HepG2 (cell line): ENCODE measurements around the gene NUP107. TPM values are rescaled to one million over a fixed set of nuclear protein-coding genes. Genes with fewer than 3 reads are reported as not detected.

Experiments used
- ARID3A ChIP-seq: IDR thresholded peaks from 2 replicates; pipeline ENCODE4 v1.6.1; 2012; ENCODE audit warnings: low read depth, low read length, improper control_type of control experiment
- EEA1 ChIP-seq: sonication (generic); formaldehyde crosslinking; IDR thresholded peaks from 2 replicates; pipeline ENCODE4 v1.5.1; 2020; ENCODE audit warnings: mild to moderate bottlenecking, missing genetic modification reagents, borderline replicate concordance
- FOXA3 ChIP-seq: IDR thresholded peaks from 2 replicates; pipeline ENCODE4 v1.6.1; 2016; ENCODE audit warnings: missing genetic modification reagents, missing compliant biosample characterization
- HCFC1 ChIP-seq: fragments of 150-350 bp; IDR thresholded peaks from 2 replicates; pipeline ENCODE4 v1.6.1; 2014; ENCODE audit warnings: low read depth, low read length
- HNF1B ChIP-seq: sonication (generic); formaldehyde crosslinking; IDR thresholded peaks from 2 replicates; pipeline ENCODE4 v1.5.1; 2020; ENCODE audit warnings: mild to moderate bottlenecking, moderate library complexity, missing genetic modification reagents
- KLF6 ChIP-seq: IDR thresholded peaks from 2 replicates; pipeline ENCODE4 v1.8.0; 2016; ENCODE audit warnings: missing biosample characterization, missing genetic modification reagents
- MAFG ChIP-seq: sonication (generic); formaldehyde crosslinking; IDR thresholded peaks from 2 replicates; pipeline ENCODE4 v1.5.1; 2020; ENCODE audit warnings: mild to moderate bottlenecking, missing genetic modification reagents
- MED8 ChIP-seq: sonication (generic); formaldehyde crosslinking; IDR thresholded peaks from 2 replicates; pipeline ENCODE4 v1.8.1; 2023; ENCODE audit warnings: mild to moderate bottlenecking, missing genetic modification reagents; ENCODE audit not compliant: insufficient replicate concordance
- MTF1 ChIP-seq: sonication (generic); formaldehyde crosslinking; IDR thresholded peaks from 2 replicates; pipeline ENCODE4 v1.5.0; 2020; ENCODE audit warnings: missing genetic modification reagents
- SAP130 ChIP-seq: IDR thresholded peaks from 2 replicates; pipeline ENCODE4 v1.6.1; 2016; ENCODE audit warnings: low read depth
- ZHX2 ChIP-seq, 2 experiments: sonication (generic) in 1 of 2; formaldehyde crosslinking in 1 of 2; IDR thresholded peaks; 2 replicates each; pipeline versions ENCODE4 v1.6.1 to v1.9.0; 2014 to 2022; ENCODE audit warnings: antibody characterized with exemption in 1 of 2, borderline replicate concordance in 1 of 2, inconsistent platforms in 1 of 2, low read depth in 1 of 2, missing genetic modification reagents in 1 of 2
- ZNF263 ChIP-seq: sonication (generic); formaldehyde crosslinking; IDR thresholded peaks from 2 replicates; pipeline ENCODE4 v1.4.0; 2020; ENCODE audit warnings: missing genetic modification reagents
- ZNF282 ChIP-seq: fragments of 450-650 bp; IDR thresholded peaks from 2 replicates; pipeline ENCODE4 v1.6.1; 2018; ENCODE audit not compliant: partially characterized antibody
- ZNF33B ChIP-seq: sonication (generic); formaldehyde crosslinking; IDR thresholded peaks from 2 replicates; pipeline ENCODE4 v1.5.1; 2020; ENCODE audit warnings: mild to moderate bottlenecking, missing genetic modification reagents
- ZNF577 ChIP-seq: sonication (generic); formaldehyde crosslinking; IDR thresholded peaks from 2 replicates; pipeline ENCODE4 v1.4.0; 2020; ENCODE audit warnings: mild to moderate bottlenecking, low read depth, missing genetic modification reagents, borderline replicate concordance
- ZNF614 ChIP-seq: IDR thresholded peaks from 2 replicates; pipeline ENCODE4 v1.6.1; 2018; ENCODE audit warnings: missing biosample characterization, missing genetic modification reagents, inconsistent platforms, borderline replicate concordance
- ZNF616 ChIP-seq: sonication (generic); formaldehyde crosslinking; IDR thresholded peaks from 2 replicates; pipeline ENCODE4 v1.5.0; 2020; ENCODE audit warnings: low read depth, mild to moderate bottlenecking, missing genetic modification reagents
- ZNF652 ChIP-seq: IDR thresholded peaks from 2 replicates; pipeline ENCODE4 v1.6.1; 2016; ENCODE audit warnings: low read depth, borderline replicate concordance
- ZNF703 ChIP-seq: sonication (generic); formaldehyde crosslinking; IDR thresholded peaks from 2 replicates; pipeline ENCODE4 v1.5.1; 2020; ENCODE audit warnings: missing genetic modification reagents, mild to moderate bottlenecking, moderate library complexity, borderline replicate concordance
- polyA plus RNA-seq, 8 experiments: library from polyadenylated mRNA; depleted of rRNA in 3 of 8; stranded (reverse) in 7 of 8; unstranded in 1 of 8; fragments of >200 nt; fragmentation: Illumina TruSeq in 4 of 8; extraction: Trizol in 4 of 8; gene quantifications; 2 replicates each; pipeline versions ENCODE4 v1.2.1 to v1.2.3, GENCODE V29; 2011 to 2016; ENCODE audit warnings: low read depth in 4 of 8, missing spikeins in 1 of 8, mixed read lengths in 1 of 8; ENCODE audit not compliant: insufficient read depth in 1 of 8
- total RNA-seq, 5 experiments: library from RNA; depleted of rRNA; stranded (reverse); fragments of >200 nt; fragmentation: Illumina TruSeq; extraction: Trizol; gene quantifications; 2 replicates each; pipeline ENCODE4 v1.2.3, GENCODE V29; 2016; ENCODE audit warnings: low read depth in 1 of 5

Gene NUP107
- total and polyA plus RNA-seq, 2 of the 13 experiments (the other 11 are each of a cell fraction or from before 2014, with no cell fraction given): 54.7 to 100 TPM

GRCh38 chr12:68745904-68746571 lies 59.3 kb downstream of the NUP107 start, which contains the start of gene SLC35E3 (continued):
- peak; percentile 68; the same call in 1 of the 2 replicates for TF ChIP-seq ZHX2 (IDR thresholded peaks at IDR 0.05; ENCODE audit: low read depth)
- no peak for TF ChIP-seq ZHX2 (CRISPR knock-in tag; IDR thresholded peaks at IDR 0.05; ENCODE audit: borderline replicate concordance)
- TF ChIP-seq ZNF577 (CRISPR knock-in tag): no peak
- TF ChIP-seq HNF1B (CRISPR knock-in tag): peak; percentile 93
- no peak for TF ChIP-seq MAFG (CRISPR knock-in tag)
- TF ChIP-seq KLF6: peak; percentile 80
- no peak for TF ChIP-seq ARID3A
- TF ChIP-seq MTF1: no peak
- TF ChIP-seq ZNF263: no peak
- no peak for TF ChIP-seq ZNF703 (CRISPR knock-in tag)
- 0 out of 2 replicates have a peak, but pooled peaks have one; percentile 25 for TF ChIP-seq ZNF614 (CRISPR knock-in tag)
- peak; percentile 52; the same call in 1 of the 2 replicates for TF ChIP-seq FOXA3
- peak; percentile 73 for TF ChIP-seq MED8
- TF ChIP-seq SAP130 (CRISPR knock-in tag): peak; percentile 89
- TF ChIP-seq ZNF616 (CRISPR knock-in tag): no peak
- 0 out of 2 replicates have a peak, but pooled peaks have one; percentile 6 for TF ChIP-seq ZNF652 (CRISPR knock-in tag)
- peak; percentile 66; the same call in 1 of the 2 replicates for TF ChIP-seq EEA1 (CRISPR knock-in tag)
- no peak for TF ChIP-seq ZNF282
- peak; percentile 73 for TF ChIP-seq HCFC1
- TF ChIP-seq ZNF33B (CRISPR knock-in tag): peak; percentile 87
